HFFc6 (cell line): ENCODE results near the gene RBM43. TPM values are rescaled to one million over a fixed set of nuclear protein-coding genes. Genes with fewer than 3 reads are reported as not detected.
A peak's percentile ranks its signal among the peaks of the same experiment; 100 is the strongest.

ENCODE experiments used
- DNase-seq: peaks from one replicate; pipeline ENCODE4 v3.0.0-alpha.2; 2018
- H3K27ac Mint-ChIP-seq: 2 replicates; pipeline ENCODE4 v1.8.0; 2020; ENCODE audit warnings: mild to moderate bottlenecking, mixed read lengths
- H3K27me3 Mint-ChIP-seq: 2 replicates; pipeline ENCODE4 v1.8.0; 2021; ENCODE audit warnings: mild to moderate bottlenecking, moderate library complexity, mixed read lengths; ENCODE audit not compliant: insufficient read depth
- H3K36me3 Mint-ChIP-seq: 2 replicates; pipeline ENCODE4 v1.8.0; 2021; ENCODE audit warnings: low read depth, mixed read lengths
- H3K4me1 Mint-ChIP-seq: 2 replicates; pipeline ENCODE4 v1.8.0; 2020; ENCODE audit warnings: low read depth, mixed read lengths
- H3K4me3 Mint-ChIP-seq: 2 replicates; pipeline ENCODE4 v1.8.0; 2020; ENCODE audit warnings: mild to moderate bottlenecking, moderate library complexity, mixed read lengths
- H3K9me3 Mint-ChIP-seq: 2 replicates; pipeline ENCODE4 v1.8.0; 2020; ENCODE audit warnings: mild to moderate bottlenecking, mixed read lengths
- CTCF ChIP-seq: fragments of 200-600 bp; sonication (generic); IDR thresholded peaks from 2 replicates; pipeline ENCODE4 v1.5.0; 2021; ENCODE audit warnings: antibody characterized with exemption, mild to moderate bottlenecking
- total RNA-seq, 6 experiments: library from RNA; stranded (reverse); fragmentation: NEBNext Ultra II Directional; extraction: Animal tissue kit (Norgen Biotek cat#: 25700); gene quantifications; 2 replicates in 1 of 6; 3 replicates in 5 of 6; pipeline ENCODE4 v1.2.3, GENCODE V29; 2021

Gene RBM43
- total RNA-seq, 6 experiments from 2014 or later = 3.8 to 8.2 (median 6.4) TPM

- DNase-seq = no peak
- H3K27me3 Mint-ChIP-seq = no peaks in the 10 kb centered on the region; the same call in 1 of the 2 replicates
- peaks cover 15% of the 10 kb centered on the region for H3K4me1 Mint-ChIP-seq
- no peaks in the 10 kb centered on the region; the same call in 1 of the 2 replicates for H3K9me3 Mint-ChIP-seq
- no peak for TF ChIP-seq CTCF
- H3K36me3 Mint-ChIP-seq = peaks cover 16% of the 10 kb centered on the region; the same call in 1 of the 2 replicates
- no peak overlapping the region for H3K27ac Mint-ChIP-seq
- no peak overlapping the region for H3K4me3 Mint-ChIP-seq
Observed at GRCh38 chr2:151267537-151267936, 5.9 kb upstream of the RBM43 start.

DNA sequence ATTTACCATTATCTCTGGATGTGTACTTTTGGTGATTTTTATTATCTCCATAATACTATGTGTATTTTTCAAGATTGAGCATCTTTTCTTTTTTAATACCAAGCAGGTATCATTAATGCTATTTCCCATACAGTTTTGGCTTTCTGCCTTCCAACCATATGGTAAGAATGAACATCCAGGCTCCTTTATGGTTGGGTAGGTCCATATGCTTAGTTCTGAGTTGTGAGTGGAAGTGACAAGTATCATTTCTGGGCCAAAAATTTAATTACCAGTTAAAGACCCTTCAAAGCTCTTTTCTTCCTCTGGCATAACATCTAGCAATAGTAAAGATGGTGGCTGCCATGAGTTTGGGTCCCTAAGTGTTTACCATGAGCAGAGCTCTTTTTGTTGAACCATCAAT is 4.3 kb upstream of the RBM43 start:
- no peak overlapping the region for H3K4me3 Mint-ChIP-seq
- no peaks in the 10 kb centered on the region; the same call in 1 of the 2 replicates for H3K27me3 Mint-ChIP-seq
- no peak overlapping the region for H3K27ac Mint-ChIP-seq
- peaks cover 14% of the 10 kb centered on the region; the same call in 1 of the 2 replicates for H3K36me3 Mint-ChIP-seq
- no peaks in the 10 kb centered on the region; the same call in 1 of the 2 replicates for H3K9me3 Mint-ChIP-seq
- H3K4me1 Mint-ChIP-seq = peaks cover 27% of the 10 kb centered on the region
- no peak for TF ChIP-seq CTCF
- DNase-seq = no peak

DNA sequence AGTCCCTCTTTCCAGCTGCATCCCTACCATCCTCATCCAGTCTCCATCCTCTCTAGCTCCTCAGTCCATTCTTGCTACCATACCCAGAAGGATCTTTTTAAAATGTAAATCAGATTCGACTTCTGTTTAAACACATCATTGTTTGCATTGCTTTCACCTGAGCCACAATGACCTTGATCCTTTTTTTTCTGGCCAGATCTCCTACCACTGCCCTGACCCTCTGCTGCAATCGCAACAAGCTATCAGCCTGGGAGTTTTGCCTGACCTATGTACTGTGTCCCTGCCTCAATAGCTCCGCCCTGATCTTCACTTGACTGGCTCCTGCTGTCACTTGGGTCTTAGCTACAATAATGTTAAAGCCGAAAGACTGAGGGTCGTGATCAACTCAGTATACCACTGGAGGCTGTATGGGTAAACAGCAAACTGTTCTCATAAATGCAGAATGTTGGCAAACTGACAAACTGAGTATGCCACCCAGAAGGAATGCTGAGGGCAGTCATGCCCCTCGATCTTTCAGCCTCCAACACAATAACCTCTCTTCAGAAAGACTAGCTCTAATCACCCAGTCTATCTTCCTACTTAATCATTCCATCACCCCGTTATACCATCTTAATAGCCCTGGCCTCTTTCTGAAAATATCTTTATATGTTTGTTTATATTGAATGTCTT is 2.6 kb upstream of the RBM43 start:
- Mint-ChIP-seq H3K27me3 (no peaks in the 10 kb centered on the region; the same call in 1 of the 2 replicates), H3K4me1 (peaks cover 37% of the 10 kb centered on the region), H3K36me3 (peaks cover 4% of the 10 kb centered on the region; the same call in 1 of the 2 replicates), H3K4me3 (no peak overlapping the region), H3K27ac (no peak overlapping the region), H3K9me3 (no peaks in the 10 kb centered on the region; the same call in 1 of the 2 replicates)
- no peak for TF ChIP-seq CTCF
- no peak for DNase-seq

DNA sequence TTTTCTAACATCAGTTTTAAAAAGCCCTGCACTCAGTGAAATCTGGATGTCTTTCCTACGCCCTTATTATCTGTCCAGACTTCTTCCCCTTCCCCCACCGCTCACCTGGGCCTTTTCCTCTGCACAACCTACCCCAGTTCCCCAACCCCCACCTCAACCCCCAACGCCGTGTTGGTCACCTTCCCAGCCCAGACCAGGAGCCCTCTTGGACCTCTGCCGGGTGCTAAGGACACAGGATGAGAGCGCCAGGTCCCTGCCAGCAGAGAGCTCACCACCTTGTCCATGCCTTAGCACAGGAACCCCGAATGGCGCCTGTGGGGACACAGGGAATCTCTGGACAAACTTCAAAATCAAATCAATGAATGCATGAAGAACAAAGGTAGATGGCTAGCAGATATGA is 966 bp upstream of the RBM43 start:
- H3K4me3 Mint-ChIP-seq = no peak overlapping the region
- TF ChIP-seq CTCF = no peak
- DNase-seq = no peak
- peaks cover 52% of the 10 kb centered on the region for H3K4me1 Mint-ChIP-seq
- no peaks in the 10 kb centered on the region; the same call in 1 of the 2 replicates for H3K9me3 Mint-ChIP-seq
- H3K36me3 Mint-ChIP-seq = peaks cover 1% of the 10 kb centered on the region; the same call in 1 of the 2 replicates
- no peaks in the 10 kb centered on the region; the same call in 1 of the 2 replicates for H3K27me3 Mint-ChIP-seq
- H3K27ac Mint-ChIP-seq = peak overlapping the region; percentile 96; the same call in 1 of the 2 replicates

- peak overlapping the region; percentile 95 for H3K4me3 Mint-ChIP-seq
- no peaks in the 10 kb centered on the region; the same call in 1 of the 2 replicates for H3K27me3 Mint-ChIP-seq
- no peak for TF ChIP-seq CTCF
- H3K4me1 Mint-ChIP-seq = peaks cover 56% of the 10 kb centered on the region
- H3K27ac Mint-ChIP-seq = peak overlapping the region; percentile 96
- H3K9me3 Mint-ChIP-seq = no peaks in the 10 kb centered on the region; the same call in 1 of the 2 replicates
- no peak for DNase-seq
- H3K36me3 Mint-ChIP-seq = no peaks in the 10 kb centered on the region
Observed at GRCh38 chr2:151261977-151262291, 271 bp upstream of the RBM43 start.
